IPS DF 4.7 (cell line): ENCODE data around the gene LALBA.
"Not testable (repeated sequence)": the region's sequence is repeated elsewhere in the genome, so short reads cannot be mapped to it uniquely, and the experiment has no call there.

Experiments used
- DNase-seq: peaks from one replicate; pipeline ENCODE4 v3.0.0-alpha.2; 2013; ENCODE audit warnings: low spot score; ENCODE audit errors: extremely low read depth

Gene LALBA

GRCh38 chr12:48532601-48533000 lies 37.2 kb downstream of the LALBA start:
- no peak for DNase-seq

DNA sequence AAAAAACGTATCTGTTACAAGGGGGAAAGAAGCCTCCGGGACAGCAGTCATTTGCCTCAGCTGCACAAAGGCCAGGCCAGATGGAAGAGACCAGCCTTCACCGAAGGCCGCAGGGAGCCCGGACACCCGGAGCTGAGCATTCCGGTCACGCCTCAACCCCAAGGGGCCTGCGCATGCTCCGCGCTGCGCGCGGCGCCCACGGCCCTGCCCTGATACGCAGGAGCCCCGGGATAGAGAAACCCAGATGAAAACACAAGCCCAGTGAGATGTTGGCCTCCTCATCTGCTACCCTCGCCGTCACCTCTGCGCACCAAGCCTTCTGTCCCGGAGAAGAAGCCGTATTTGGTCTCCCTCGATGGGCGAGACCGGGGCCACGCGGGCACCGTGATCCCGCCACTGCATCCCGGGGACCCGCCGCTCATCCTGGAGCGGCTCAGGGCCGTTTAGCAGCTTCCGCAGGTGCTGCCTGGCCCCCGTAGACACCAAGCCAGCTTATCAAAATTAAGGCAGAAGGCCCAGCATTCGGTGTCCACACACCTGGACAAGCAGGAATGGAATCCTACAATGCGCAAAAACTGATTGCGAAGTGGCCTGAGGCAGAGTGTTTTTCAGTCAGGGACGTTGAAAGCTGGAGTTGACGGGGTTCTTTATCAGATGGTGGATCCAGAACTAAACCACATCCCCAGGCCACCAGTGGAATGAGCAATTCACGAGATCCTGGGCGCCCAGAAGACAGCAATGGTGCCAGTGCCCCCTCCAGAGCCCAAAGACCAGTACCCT lies 41.8 kb downstream of the LALBA start:
- no peak for DNase-seq

GRCh38 chr12:48525332-48525731 lies 44.5 kb downstream of the LALBA start, which contains the start of gene OR8S1:
OR8S1 (plus strand) TSS chr12:48525632; CDS start chr12:48525632, 0 bp downstream.
- no peak for DNase-seq

GRCh38 chr12:48520381-48520780 lies 49.5 kb downstream of the LALBA start:
- not testable (repeated sequence) for DNase-seq
